ENCODE data around the gene ERCC5. TPM values are rescaled to one million over a fixed set of nuclear protein-coding genes. Genes with fewer than 3 reads are reported as not detected.

The ERCC5 gene
- total RNA-seq, 1 donor from 2014 or later, result 38.1 TPM

- Histone ChIP-seq H3K9me3 (ENCODE audit: control insufficient read depth in 3 of 3, low read length in 3 of 3) (no peaks in the 10 kb centered on the region), H3K27ac (ENCODE audit: low read depth, low read length) (no peak overlapping the region), H3K4me3 (ENCODE audit: low read length in 3 of 3) (no peak overlapping the region), H3K4me1 (ENCODE audit: control insufficient read depth in 3 of 3, insufficient read depth in 3 of 3, low read length in 3 of 3) (peaks cover 0 to 6% (median 0%) of the 10 kb centered on the region in 3 donors), H3K27me3 (ENCODE audit: control insufficient read depth in 3 of 3, insufficient read depth in 3 of 3, low read length in 3 of 3) (no peaks in the 10 kb centered on the region), H3K9ac (ENCODE audit: low read depth in 1 of 3, low read length in 3 of 3) (no peak overlapping the region), H3K36me3 (ENCODE audit: control insufficient read depth in 3 of 3, insufficient read depth in 3 of 3, low read length in 3 of 3) (no peaks in the 10 kb centered on the region)
Observed at GRCh38 chr13:102913914-102914313, 68.1 kb downstream of the ERCC5 start.

- Histone ChIP-seq H3K9me3 (ENCODE audit: control insufficient read depth in 3 of 3, low read length in 3 of 3) (no peaks in the 10 kb centered on the region), H3K27me3 (ENCODE audit: control insufficient read depth in 3 of 3, insufficient read depth in 3 of 3, low read length in 3 of 3) (no peaks in the 10 kb centered on the region), H3K27ac (ENCODE audit: low read depth, low read length) (no peak overlapping the region), H3K36me3 (ENCODE audit: control insufficient read depth in 3 of 3, insufficient read depth in 3 of 3, low read length in 3 of 3) (no peaks in the 10 kb centered on the region), H3K4me1 (ENCODE audit: control insufficient read depth in 3 of 3, insufficient read depth in 3 of 3, low read length in 3 of 3) (peaks cover 0 to 6% (median 0%) of the 10 kb centered on the region in 3 donors), H3K9ac (ENCODE audit: low read depth in 1 of 3, low read length in 3 of 3) (no peak overlapping the region), H3K4me3 (ENCODE audit: low read length in 3 of 3) (no peak overlapping the region)
Observed at GRCh38 chr13:102914339-102914930, 68.6 kb downstream of the ERCC5 start.

- Histone ChIP-seq H3K27me3 (ENCODE audit: control insufficient read depth in 3 of 3, insufficient read depth in 3 of 3, low read length in 3 of 3) (no peaks in the 10 kb centered on the region), H3K9me3 (ENCODE audit: control insufficient read depth in 3 of 3, low read length in 3 of 3) (no peaks in the 10 kb centered on the region), H3K4me1 (ENCODE audit: control insufficient read depth in 3 of 3, insufficient read depth in 3 of 3, low read length in 3 of 3) (peaks cover 0 to 6% (median 0%) of the 10 kb centered on the region in 3 donors), H3K4me3 (ENCODE audit: low read length in 3 of 3) (no peak overlapping the region), H3K9ac (ENCODE audit: low read depth in 1 of 3, low read length in 3 of 3) (no peak overlapping the region), H3K27ac (ENCODE audit: low read depth, low read length) (no peak overlapping the region), H3K36me3 (ENCODE audit: control insufficient read depth in 3 of 3, insufficient read depth in 3 of 3, low read length in 3 of 3) (no peaks in the 10 kb centered on the region)
Observed at GRCh38 chr13:102915393-102915930, 69.6 kb downstream of the ERCC5 start.

GRCh38 chr13:102917019-102917418 lies 71.2 kb downstream of the ERCC5 start:
- Histone ChIP-seq H3K9ac (ENCODE audit: low read depth in 1 of 3, low read length in 3 of 3) (no peak overlapping the region), H3K4me3 (ENCODE audit: low read length in 3 of 3) (no peak overlapping the region), H3K27me3 (ENCODE audit: control insufficient read depth in 3 of 3, insufficient read depth in 3 of 3, low read length in 3 of 3) (no peaks in the 10 kb centered on the region), H3K27ac (ENCODE audit: low read depth, low read length) (no peak overlapping the region), H3K36me3 (ENCODE audit: control insufficient read depth in 3 of 3, insufficient read depth in 3 of 3, low read length in 3 of 3) (no peaks in the 10 kb centered on the region), H3K4me1 (ENCODE audit: control insufficient read depth in 3 of 3, insufficient read depth in 3 of 3, low read length in 3 of 3) (peaks cover 0 to 6% (median 0%) of the 10 kb centered on the region in 3 donors), H3K9me3 (ENCODE audit: control insufficient read depth in 3 of 3, low read length in 3 of 3) (no peaks in the 10 kb centered on the region)

GRCh38 chr13:102922184-102922583 lies 76.4 kb downstream of the ERCC5 start:
- no peak overlapping the region for H3K4me3 ChIP-seq (ENCODE audit: low read length in 3 of 3)
- H3K9me3 ChIP-seq (ENCODE audit: control insufficient read depth in 3 of 3, low read length in 3 of 3), result no peaks in the 10 kb centered on the region
- H3K9ac ChIP-seq (ENCODE audit: low read depth in 1 of 3, low read length in 3 of 3), result no peak overlapping the region
- H3K36me3 ChIP-seq (ENCODE audit: control insufficient read depth in 3 of 3, insufficient read depth in 3 of 3, low read length in 3 of 3), result no peaks in the 10 kb centered on the region
- H3K27me3 ChIP-seq (ENCODE audit: control insufficient read depth in 3 of 3, insufficient read depth in 3 of 3, low read length in 3 of 3), result no peaks in the 10 kb centered on the region
- no peak overlapping the region for H3K27ac ChIP-seq (ENCODE audit: low read depth, low read length)
- H3K4me1 ChIP-seq (ENCODE audit: control insufficient read depth in 3 of 3, insufficient read depth in 3 of 3, low read length in 3 of 3), result no peaks in the 10 kb centered on the region

Other genes starting within 250 kb of the ERCC5 start
- 45.4 TPM for gene TPP2, start 249.0 kb upstream of the ERCC5 start, total RNA-seq
- 29.7 TPM for gene METTL21C, start 151.0 kb upstream of the ERCC5 start, total RNA-seq
- 4.7 TPM for gene TEX30, start 72.2 kb upstream of the ERCC5 start, total RNA-seq
- gene POGLUT2, start 47.1 kb upstream of the ERCC5 start, total RNA-seq, result 16.7 TPM
- 28.2 TPM for gene BIVM, start 46.9 kb upstream of the ERCC5 start, total RNA-seq
- not detected for gene SLC10A2, start 220.4 kb downstream of the ERCC5 start, total RNA-seq

Data from skeletal muscle tissue (tissue), 4 donors.